Activated naive CD8-positive, alpha-beta T cell treated with anti-CD3 and anti-CD28 coated beads, Interleukin-2, amount 50 U/mL, for 24 hours (primary cell): ENCODE data around the gene TPRKB.
"Not testable (repeated sequence)": the region's sequence is repeated elsewhere in the genome, so short reads cannot be mapped to it uniquely, and the experiment has no call there.

ENCODE experiments used
- ATAC-seq: fragments of 150-1000 bp; cut with Tn5 transposase; one replicate; pipeline ENCODE4 v1.10.0; 2021
- DNase-seq: peaks from one replicate; pipeline ENCODE4 v3.0.0; 2021
- H3K27ac Mint-ChIP-seq: one replicate; pipeline ENCODE4 v1.8.0; 2021; ENCODE audit warnings: mild to moderate bottlenecking, mixed read lengths
- H3K27me3 Mint-ChIP-seq: one replicate; pipeline ENCODE4 v1.8.0; 2021; ENCODE audit warnings: mixed read lengths
- H3K36me3 Mint-ChIP-seq: one replicate; pipeline ENCODE4 v1.8.0; 2021; ENCODE audit warnings: low read depth, mixed read lengths
- H3K4me1 Mint-ChIP-seq: one replicate; pipeline ENCODE4 v1.8.0; 2021; ENCODE audit warnings: mixed read lengths
- H3K4me3 Mint-ChIP-seq: one replicate; pipeline ENCODE4 v1.8.0; 2021; ENCODE audit warnings: mild to moderate bottlenecking, moderate library complexity, mixed read lengths
- H3K9me3 Mint-ChIP-seq: one replicate; pipeline ENCODE4 v1.8.0; 2021; ENCODE audit warnings: mixed read lengths

Gene TPRKB

DNA sequence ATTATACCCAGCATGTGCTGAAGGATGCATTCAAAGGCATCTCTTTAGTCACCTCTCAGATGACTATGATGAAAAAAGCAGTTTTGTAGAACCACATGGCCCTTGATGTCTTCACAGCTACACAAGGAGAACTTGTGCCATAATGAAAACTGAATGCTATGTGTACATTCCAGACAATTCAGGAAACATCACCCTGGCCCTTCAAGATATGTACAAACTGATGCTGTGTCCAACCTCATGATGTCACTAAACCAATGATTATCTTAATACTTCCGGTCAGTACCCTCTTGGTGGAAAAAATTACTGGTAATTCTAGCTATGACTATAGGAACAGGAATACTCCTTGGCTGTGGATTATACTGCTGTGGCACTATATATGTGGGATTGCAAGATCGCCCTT, 22.8 kb upstream of the TPRKB start:
- Mint-ChIP-seq H3K4me1 (no peaks in the 10 kb centered on the region), H3K4me3 (no peak overlapping the region), H3K27ac (no peak overlapping the region), H3K9me3 (no peaks in the 10 kb centered on the region), H3K36me3 (peaks cover 37% of the 10 kb centered on the region), H3K27me3 (no peaks in the 10 kb centered on the region)
- DNase-seq = no peak
- no peak for ATAC-seq

DNA sequence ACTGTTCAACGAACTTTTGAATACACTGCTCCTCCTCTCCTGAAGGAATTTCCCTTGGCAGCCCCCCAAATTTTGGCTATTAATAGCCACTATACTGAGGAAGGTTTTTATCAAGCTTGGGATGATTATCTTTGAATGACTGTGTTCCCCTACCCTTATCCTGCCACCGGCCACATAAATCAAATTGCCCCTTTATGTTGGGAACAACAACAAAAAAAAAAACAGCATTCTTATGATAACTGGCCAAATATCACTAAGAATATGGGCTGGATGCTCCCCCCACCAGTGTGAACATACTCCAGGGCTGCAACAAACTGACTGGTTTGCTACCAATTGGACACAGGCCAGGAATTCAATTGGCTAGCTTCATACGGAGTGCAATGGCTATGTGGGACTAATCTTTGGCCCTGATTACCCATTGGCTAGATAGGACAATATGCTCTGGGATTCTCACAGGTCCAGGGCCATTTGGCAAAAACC, 22.2 kb upstream of the TPRKB start:
- ATAC-seq = no peak
- Mint-ChIP-seq H3K4me3 (no peak overlapping the region), H3K36me3 (peaks cover 40% of the 10 kb centered on the region), H3K27ac (no peak overlapping the region), H3K27me3 (no peaks in the 10 kb centered on the region), H3K9me3 (no peaks in the 10 kb centered on the region), H3K4me1 (no peaks in the 10 kb centered on the region)
- no peak for DNase-seq

DNA sequence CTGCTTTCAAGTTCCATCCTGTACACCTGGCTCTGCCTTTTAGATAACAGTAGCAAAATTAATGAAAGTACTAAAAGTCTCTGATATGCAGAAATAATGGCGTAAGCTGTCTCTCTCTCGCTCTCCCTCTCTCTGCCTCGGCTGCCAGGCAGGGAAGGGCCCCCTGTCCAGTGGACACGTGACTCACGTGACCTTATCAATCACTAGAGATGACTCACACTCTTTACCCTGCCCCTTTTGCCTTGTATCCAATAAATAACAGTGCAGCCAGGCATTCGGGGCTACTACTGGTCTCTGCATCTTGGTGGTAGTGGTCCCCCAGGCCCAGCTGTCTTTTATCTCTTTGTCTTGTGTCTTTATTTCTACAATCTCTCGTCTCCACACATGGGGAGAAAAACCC, 17.2 kb upstream of the TPRKB start:
- H3K9me3 Mint-ChIP-seq, H3K27me3 Mint-ChIP-seq, H3K4me1 Mint-ChIP-seq, H3K27ac Mint-ChIP-seq, H3K4me3 Mint-ChIP-seq, ATAC-seq, DNase-seq: not testable (repeated sequence)
- H3K36me3 Mint-ChIP-seq = peaks cover 23% of the 10 kb centered on the region

DNA sequence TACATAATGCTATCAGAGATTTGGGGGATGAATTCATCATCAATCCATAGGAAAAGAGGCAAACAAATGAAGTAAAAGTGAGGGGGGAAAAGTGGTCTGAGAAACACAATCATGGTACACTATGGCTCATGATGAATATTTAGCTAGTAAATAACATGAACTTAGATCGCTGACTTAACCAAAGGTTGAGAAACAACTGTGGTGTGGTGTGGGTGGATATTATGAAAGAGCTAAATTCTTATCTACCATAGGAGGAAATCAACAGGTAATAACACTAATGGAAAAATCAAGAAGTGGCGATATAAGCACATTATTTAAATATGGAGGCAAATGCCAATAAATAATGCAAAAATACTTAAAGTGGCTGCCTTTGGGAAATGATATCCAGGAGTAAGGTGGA, 12.2 kb upstream of the TPRKB start:
- Mint-ChIP-seq H3K27me3 (no peaks in the 10 kb centered on the region), H3K27ac (no peak overlapping the region), H3K9me3 (no peaks in the 10 kb centered on the region), H3K4me3 (no peak overlapping the region), H3K4me1 (peaks cover 8% of the 10 kb centered on the region), H3K36me3 (peaks cover 35% of the 10 kb centered on the region)
- DNase-seq (no peak), ATAC-seq (no peak)

DNA sequence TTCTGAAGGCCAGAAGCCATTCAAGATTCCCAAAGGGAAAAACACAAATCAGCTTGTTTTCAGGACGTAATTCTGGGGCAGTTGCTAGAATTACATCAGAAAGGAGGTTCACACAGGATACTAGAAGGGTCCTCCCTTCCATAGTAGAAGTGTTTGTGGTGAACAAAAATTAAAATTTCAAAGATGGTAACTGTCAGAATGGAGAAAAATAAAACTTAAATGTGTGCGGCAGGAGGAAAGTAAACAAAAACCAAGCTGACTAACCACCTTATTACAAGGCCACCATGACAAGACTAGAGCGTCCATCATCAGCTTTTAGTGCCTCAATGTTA, 9.7 kb upstream of the TPRKB start:
- DNase-seq = no peak
- no peak for ATAC-seq
- Mint-ChIP-seq H3K4me3 (no peak overlapping the region), H3K27me3 (no peaks in the 10 kb centered on the region), H3K27ac (no peak overlapping the region), H3K9me3 (no peaks in the 10 kb centered on the region), H3K36me3 (peaks cover 33% of the 10 kb centered on the region), H3K4me1 (peaks cover 8% of the 10 kb centered on the region)

DNA sequence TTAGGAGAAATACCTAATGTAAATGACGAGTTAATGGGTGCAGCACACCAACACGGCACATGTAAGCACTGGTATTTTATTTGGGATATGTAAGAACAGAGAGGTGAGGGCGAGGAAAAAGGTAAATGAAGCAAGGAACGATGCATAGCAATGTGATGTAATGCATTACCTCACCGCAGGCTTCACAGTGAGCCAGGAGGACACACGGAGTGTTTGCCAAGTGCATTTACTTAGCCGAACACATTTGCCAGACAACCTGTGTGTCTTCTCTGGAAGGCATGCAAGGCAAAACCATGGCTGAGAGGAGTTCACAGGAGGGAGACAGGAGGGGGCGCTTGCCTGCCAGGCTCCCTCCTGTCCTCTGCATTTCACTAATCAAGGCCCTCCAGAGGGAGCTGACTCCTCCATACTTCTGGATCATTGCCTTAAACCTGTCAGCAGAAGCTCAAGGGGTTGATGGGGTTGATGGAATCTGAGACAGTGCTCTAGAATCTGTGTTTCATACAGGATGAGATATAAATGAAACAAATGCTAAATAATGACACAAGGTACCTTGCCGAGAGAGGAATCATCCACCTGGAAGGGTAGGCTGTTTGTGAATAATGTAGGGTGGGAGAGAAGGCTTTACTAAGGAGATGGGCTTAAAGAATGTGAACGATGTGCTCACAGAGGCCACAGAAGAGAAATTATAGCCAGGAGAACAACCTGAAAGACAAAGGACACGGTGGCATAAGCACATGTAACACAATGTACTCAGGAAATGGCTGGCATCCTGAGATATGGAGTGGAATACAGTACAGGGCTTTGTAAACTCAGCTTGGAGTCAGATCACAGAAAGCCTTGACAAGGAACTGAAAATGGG, 9.1 kb upstream of the TPRKB start:
- ATAC-seq (no peak), DNase-seq (no peak)
- Mint-ChIP-seq H3K36me3 (peaks cover 38% of the 10 kb centered on the region), H3K27me3 (no peaks in the 10 kb centered on the region), H3K9me3 (no peaks in the 10 kb centered on the region), H3K4me1 (peaks cover 8% of the 10 kb centered on the region), H3K4me3 (no peak overlapping the region), H3K27ac (peak overlapping the region; percentile 53)

DNA sequence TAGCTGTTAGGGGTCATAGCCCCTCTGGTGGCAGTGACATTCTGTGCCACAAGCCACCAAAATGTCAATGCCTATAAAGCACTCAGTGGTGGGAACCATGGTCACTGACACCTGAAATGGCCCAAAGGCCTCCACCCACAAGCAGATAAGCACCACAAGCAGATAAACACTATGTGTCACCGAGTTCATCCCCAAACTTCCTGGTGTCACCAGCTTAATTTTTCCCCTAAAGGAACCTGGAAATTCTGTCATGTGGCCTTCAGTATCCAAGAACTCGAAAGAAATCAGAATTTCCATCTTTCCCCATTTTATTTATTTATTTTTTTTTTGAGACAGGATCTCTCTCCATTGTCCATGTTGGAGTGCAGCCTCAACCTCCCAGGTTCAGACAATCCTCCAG, 3.6 kb upstream of the TPRKB start:
- peaks cover 20% of the 10 kb centered on the region for H3K4me1 Mint-ChIP-seq
- no peaks in the 10 kb centered on the region for H3K27me3 Mint-ChIP-seq
- H3K4me3 Mint-ChIP-seq = no peak overlapping the region
- H3K27ac Mint-ChIP-seq = no peak overlapping the region
- ATAC-seq = no peak
- H3K36me3 Mint-ChIP-seq = peaks cover 30% of the 10 kb centered on the region
- peaks cover 5% of the 10 kb centered on the region for H3K9me3 Mint-ChIP-seq
- no peak for DNase-seq

DNA sequence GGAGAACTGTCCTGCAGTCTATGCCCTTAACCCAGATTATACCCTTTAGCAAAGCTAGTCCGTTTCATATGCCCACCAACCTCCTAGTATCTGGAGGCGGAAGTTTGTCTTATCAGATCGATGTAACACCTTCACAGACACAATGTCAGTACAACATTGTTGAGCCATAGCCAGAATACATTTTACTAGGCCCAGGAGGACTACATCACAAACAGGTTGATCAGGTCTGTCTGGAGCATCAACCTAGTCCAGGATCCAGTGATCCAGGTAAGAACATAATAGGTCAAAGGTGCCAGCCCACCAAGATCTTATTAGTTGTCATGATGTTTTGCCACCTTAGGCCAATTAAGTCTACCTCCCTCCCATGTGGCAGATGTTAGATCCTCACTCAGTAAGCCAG, 2.0 kb upstream of the TPRKB start:
- ATAC-seq = no peak
- Mint-ChIP-seq H3K36me3 (peaks cover 21% of the 10 kb centered on the region), H3K4me3 (no peak overlapping the region)

DNA sequence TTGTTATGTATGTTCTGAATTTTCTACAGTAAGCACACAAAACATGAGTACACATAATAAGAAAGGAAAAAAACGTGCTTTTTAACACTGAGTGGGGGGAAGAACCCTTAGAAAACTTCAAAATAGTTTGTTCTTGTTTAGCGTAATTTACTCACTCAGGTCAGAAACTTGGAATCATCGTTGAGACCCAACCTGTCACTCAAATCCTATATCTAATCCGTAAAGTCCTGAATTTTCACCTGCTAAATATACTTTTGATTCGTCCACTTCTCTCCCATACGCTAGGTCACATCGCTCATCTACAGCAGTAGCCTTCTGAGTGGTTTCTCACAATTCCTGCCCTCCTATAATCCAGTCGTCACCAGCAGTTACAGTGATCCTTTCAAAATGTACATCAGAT, 767 bp downstream of the TPRKB start:
- Mint-ChIP-seq H3K36me3 (peaks cover 24% of the 10 kb centered on the region), H3K27me3 (no peaks in the 10 kb centered on the region), H3K9me3 (peaks cover 5% of the 10 kb centered on the region), H3K4me1 (peaks cover 21% of the 10 kb centered on the region), H3K27ac (peak overlapping the region; percentile 81), H3K4me3 (peak overlapping the region; percentile 99)
- DNase-seq (no peak), ATAC-seq (no peak)

More for the DNA sequence above, 2.0 kb upstream of the TPRKB start:
- no peak for DNase-seq
- no peaks in the 10 kb centered on the region for H3K27me3 Mint-ChIP-seq
- peaks cover 5% of the 10 kb centered on the region for H3K9me3 Mint-ChIP-seq
- peaks cover 21% of the 10 kb centered on the region for H3K4me1 Mint-ChIP-seq
- H3K27ac Mint-ChIP-seq = no peak overlapping the region

DNA sequence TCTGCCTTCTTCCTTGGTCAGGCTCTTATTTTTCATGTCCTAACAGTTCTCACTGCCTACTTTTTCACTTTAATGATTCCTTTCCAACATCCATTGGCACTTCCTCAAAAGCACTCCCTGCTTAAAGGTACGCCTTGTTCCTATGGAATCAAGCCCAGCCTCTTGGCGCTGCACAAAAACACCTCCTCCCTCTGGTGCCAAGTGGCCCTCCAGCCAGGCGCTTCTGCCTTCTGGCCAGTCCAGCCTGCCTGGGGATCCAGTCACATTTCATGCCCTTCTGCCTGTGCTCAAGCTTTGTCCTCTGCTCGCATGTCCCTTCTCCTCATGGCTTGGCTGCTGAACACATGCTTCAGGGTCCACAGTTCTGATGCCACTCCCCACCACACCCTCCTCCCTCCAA, 6.3 kb downstream of the TPRKB start:
- Mint-ChIP-seq H3K4me3 (no peak overlapping the region), H3K27ac (no peak overlapping the region), H3K9me3 (no peaks in the 10 kb centered on the region), H3K4me1 (peaks cover 1% of the 10 kb centered on the region), H3K27me3 (no peaks in the 10 kb centered on the region), H3K36me3 (peaks cover 29% of the 10 kb centered on the region)
- DNase-seq = no peak
- ATAC-seq = no peak

DNA sequence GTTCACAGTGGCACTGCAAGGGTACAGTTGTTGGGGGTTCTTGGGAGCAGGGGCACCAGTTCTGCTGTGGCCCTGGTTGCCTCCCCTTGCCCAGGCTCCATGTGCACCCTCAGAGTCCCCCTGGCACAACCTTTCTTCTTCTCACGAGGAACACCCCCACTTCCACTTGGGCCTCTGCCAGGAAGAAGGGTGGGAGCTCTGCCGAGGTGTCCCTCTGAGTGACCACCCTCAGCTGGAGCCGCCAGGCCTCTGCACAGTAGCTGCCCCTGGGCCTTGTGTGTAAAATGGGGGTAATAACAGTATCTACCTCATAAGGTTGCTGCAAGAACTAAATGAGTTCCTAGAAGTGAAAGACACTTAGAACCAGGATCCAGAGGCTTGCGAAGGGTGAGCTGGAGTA, 8.4 kb downstream of the TPRKB start:
- H3K27ac Mint-ChIP-seq = no peak overlapping the region
- no peak for DNase-seq
- no peak for ATAC-seq
- H3K36me3 Mint-ChIP-seq = peaks cover 24% of the 10 kb centered on the region
- H3K27me3 Mint-ChIP-seq = no peaks in the 10 kb centered on the region
- H3K4me1 Mint-ChIP-seq = no peaks in the 10 kb centered on the region
- no peak overlapping the region for H3K4me3 Mint-ChIP-seq
- no peaks in the 10 kb centered on the region for H3K9me3 Mint-ChIP-seq

DNA sequence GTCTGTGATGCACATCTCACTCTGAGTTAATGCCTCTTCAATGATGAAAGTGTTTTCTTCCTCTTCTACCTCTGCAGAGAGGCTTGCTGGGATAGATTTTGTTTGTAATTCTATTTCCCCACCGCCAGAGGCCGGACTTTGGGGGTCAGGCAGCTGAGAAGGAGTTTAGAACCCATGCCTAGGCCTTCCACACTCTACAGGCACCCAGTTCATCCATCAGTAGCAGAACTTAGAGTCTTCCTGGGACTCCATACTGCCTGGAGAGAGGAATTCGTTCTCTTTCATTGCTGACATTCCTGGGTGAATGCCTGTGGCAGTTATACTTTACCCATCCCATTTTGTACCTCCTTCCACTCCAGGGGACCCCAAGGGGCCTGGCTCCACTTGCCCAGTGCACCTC, 9.1 kb downstream of the TPRKB start:
- H3K4me3 Mint-ChIP-seq = no peak overlapping the region
- no peaks in the 10 kb centered on the region for H3K4me1 Mint-ChIP-seq
- ATAC-seq (no peak), DNase-seq (no peak)
- H3K27ac Mint-ChIP-seq = no peak overlapping the region
- H3K9me3 Mint-ChIP-seq = no peaks in the 10 kb centered on the region
- peaks cover 21% of the 10 kb centered on the region for H3K36me3 Mint-ChIP-seq
- no peaks in the 10 kb centered on the region for H3K27me3 Mint-ChIP-seq

DNA sequence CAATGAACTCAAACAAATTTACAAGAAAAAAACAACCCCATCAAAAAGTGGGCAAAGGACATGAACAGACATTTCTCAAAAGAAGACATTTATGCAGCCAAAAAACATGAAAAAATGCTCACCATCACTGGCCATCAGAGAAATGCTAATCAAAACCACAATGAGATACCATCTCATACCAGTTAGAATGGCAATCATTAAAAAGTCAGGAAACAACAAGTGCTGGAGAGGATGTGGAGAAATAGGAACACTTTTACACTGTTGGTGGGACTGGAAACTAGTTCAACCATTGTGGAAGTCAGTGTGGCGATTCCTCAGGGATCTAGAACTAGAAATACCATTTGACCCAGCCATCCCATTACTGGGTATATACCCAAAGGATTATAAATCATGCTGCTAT, 10.5 kb downstream of the TPRKB start:
- ATAC-seq = not testable (repeated sequence)

DNA sequence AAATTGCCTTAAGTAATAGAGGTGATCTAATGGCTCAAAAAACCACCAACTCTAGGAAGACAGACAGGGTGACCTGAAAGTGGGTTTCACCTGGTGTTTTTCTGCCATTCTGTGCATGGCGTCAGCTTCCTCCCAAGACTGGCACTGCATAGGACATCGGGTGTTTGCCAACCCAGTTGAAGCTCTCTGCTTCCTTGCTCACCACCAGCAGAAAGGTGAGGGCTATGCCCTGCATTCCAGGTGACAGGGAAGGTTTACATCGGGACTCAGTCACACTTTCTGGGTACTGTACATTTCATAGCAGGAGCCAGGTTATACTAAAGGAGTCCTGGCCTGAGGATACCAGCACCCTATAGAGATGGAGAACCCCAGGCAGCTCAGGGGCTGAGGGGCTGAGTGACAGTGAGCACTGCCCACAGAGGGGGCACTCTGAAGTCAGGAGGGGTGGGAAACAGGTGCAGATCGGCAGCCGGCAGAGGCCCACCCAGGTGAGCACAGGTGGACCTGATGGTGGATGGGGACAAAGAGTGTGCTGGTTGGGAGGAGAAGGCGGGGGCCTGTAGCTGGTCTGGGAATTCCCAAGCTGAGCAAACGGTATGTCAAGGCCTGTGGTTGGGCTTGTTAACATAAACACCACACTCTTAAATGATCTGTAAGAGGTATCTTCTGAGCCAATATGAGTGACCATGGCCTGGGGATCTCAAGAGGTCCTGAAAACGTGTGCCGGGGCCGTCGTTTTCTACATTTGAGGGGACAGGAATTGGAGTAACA, 18.1 kb downstream of the TPRKB start:
- H3K4me1 Mint-ChIP-seq = no peaks in the 10 kb centered on the region
- peaks cover 8% of the 10 kb centered on the region for H3K9me3 Mint-ChIP-seq
- no peaks in the 10 kb centered on the region for H3K36me3 Mint-ChIP-seq
- peaks cover 2% of the 10 kb centered on the region for H3K27me3 Mint-ChIP-seq
- no peak for ATAC-seq
- H3K4me3 Mint-ChIP-seq = no peak overlapping the region
- no peak for DNase-seq
- no peak overlapping the region for H3K27ac Mint-ChIP-seq

More for the DNA sequence above, 10.5 kb downstream of the TPRKB start:
- H3K27me3 Mint-ChIP-seq, H3K9me3 Mint-ChIP-seq, H3K4me1 Mint-ChIP-seq, H3K27ac Mint-ChIP-seq, H3K4me3 Mint-ChIP-seq, DNase-seq: not testable (repeated sequence)
- H3K36me3 Mint-ChIP-seq = peaks cover 14% of the 10 kb centered on the region

DNA sequence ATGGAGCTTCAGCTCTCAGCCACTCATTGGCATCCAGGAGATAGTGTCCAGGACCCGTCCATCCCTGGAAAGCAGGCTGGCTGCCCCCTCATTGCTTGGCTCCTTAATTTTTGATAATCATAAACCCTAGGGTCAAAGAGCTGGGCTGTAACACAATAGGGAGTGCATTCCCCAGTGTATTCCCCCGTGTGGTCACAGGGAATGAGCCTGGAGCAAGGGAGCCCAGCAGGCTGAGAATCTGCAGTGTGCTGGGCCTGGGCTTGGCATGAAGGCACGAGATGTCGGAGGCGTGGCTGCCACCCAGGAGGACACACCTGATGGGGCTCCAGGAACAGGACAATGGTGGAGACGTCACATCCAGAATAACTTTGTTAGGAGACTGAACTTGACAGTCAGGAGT, 18.7 kb downstream of the TPRKB start:
- ATAC-seq (no peak), DNase-seq (no peak)
- Mint-ChIP-seq H3K27ac (no peak overlapping the region), H3K4me3 (no peak overlapping the region), H3K36me3 (peaks cover 4% of the 10 kb centered on the region), H3K9me3 (peaks cover 15% of the 10 kb centered on the region), H3K4me1 (no peaks in the 10 kb centered on the region), H3K27me3 (peaks cover 7% of the 10 kb centered on the region)
